CD4-positive, alpha-beta T cell treated with Interleukin-4 for 1 hour (primary cell): Measurements from ENCODE around the gene MIPOL1.
"Not testable (repeated sequence)": the region's sequence is repeated elsewhere in the genome, so short reads cannot be mapped to it uniquely, and the experiment has no call there.

Source experiments
- DNase-seq, 2 donors: peaks; one replicate each; pipeline ENCODE4 v3.0.0-alpha.2; 2020 to 2022

MIPOL1 gene

GRCh38 chr14:37295262-37295661 lies 97.5 kb downstream of the MIPOL1 start:
- not testable (repeated sequence) for DNase-seq

- no peak for DNase-seq
Observed at GRCh38 chr14:37311252-37311651, 113.5 kb downstream of the MIPOL1 start.

DNA sequence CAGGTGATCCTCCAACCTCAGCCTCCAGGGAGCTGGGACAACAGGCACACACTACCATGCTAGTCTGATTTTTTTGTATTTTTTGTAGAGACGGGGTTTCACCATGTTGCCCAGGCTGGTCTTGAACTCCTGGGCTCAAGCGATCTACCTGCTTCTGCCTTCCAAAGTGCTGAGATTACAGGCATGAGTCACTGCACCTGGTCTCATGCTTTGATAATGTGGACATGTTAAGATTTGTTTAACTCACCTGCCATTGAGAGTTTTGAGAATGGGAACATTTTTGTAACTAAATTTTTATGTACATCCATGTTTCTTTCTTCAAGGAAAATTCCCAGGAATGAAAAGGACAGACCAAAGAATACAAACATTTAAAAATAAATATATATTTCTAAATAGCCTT lies 121.2 kb downstream of the MIPOL1 start:
- no peak for DNase-seq

GRCh38 chr14:37320106-37320505 lies 122.4 kb downstream of the MIPOL1 start:
- no peak for DNase-seq

- no peak for DNase-seq
Observed at GRCh38 chr14:37325332-37325731, 127.6 kb downstream of the MIPOL1 start.

- no peak for DNase-seq
Observed at GRCh38 chr14:37326434-37326833, 128.7 kb downstream of the MIPOL1 start.

DNA sequence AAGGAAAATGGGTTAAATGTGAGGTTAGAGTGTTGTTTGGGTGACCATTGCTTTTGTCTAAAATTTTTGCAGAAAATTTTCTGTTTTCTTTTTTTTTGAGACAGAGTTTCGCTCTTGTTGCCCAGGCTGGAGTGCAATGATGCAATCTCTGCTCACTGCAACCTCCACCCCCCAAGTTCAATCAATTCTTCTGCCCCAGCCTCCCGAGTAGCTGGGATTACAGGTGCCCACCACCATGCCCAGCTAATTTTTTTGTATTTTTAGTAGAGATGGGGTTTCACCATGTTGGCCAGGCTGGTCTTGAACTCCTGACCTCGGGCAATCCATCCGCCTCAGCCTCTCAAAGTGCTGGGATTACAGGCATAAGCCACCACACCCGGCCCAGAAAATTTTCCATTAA lies 130.2 kb downstream of the MIPOL1 start:
- not testable (repeated sequence) for DNase-seq

DNA sequence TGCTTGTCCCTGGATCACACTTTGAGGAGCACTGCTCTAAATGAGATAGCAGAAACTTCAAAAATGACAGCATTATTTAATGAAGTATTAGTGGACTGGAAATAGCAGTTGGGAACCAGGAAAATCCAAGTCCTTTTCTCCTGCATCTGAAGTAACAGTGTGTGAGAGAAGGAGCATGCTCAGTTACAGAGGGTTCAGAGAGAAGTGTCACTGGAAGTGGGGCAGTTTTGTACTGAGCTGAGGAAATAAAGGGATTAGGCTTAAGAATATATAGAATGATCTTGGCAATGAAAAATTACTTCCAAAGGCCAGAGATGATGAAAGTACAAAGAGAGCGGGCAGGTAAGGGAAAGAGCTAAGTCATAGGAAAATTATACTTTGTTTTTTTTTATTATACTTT lies 130.9 kb downstream of the MIPOL1 start:
- no peak for DNase-seq

GRCh38 chr14:37329189-37330001 lies 131.7 kb downstream of the MIPOL1 start:
- DNase-seq: no peak

GRCh38 chr14:37330910-37331309 lies 133.2 kb downstream of the MIPOL1 start:
- DNase-seq: no peak

DNA sequence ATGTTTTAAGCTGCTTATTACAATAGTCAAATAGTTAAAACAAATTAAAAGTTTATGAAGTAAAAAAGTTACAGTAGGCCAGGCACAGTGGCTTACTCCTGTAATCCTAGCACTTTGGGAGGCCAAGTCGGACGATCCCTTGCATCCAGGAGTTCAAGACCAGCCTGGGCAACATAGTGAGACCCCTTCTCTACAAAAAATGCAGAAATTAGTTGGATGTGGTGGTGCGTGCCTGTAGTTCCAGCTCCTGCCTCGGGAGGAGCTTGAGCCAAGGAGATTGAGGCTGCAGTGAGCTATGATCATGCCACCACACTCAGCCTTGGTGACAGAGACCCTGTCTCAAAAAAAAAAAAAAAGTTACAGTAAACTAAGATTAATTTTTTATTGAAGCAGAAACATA lies 142.6 kb downstream of the MIPOL1 start:
- DNase-seq: no peak

DNA sequence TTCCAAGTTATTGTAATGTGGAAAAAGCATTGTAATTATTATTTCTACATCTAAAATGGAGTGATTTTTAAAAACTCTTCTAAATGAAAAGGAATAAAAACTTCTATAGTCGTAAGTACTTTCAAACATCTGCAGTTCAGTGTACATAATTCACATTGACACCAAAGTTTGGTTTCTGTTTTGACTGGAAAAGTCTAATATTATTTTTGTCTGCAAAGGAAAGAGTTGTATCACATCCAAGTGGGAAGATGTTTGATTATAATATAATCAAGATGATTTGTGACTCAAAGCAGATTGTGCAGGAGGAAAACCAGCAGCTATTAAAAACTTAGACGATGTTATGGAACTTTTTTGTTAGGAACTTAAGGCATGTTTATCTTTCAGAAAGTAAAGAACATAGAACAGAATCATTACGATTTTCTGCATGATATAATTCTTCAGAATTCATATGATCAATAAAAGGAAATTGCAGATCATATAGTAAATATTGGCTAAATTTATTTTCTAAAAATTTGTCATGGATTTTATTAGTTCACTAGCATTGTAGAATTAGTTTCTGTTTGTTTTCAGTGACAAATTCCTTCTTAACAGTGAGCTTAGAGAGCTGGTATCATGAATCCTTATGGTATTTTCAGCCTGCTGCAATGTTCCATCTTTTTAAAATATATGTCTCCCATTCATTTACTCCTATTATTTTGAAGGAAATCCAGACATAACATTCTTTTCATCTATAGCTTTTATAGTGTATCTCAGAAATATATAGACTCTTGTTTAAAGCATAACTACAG lies 145.8 kb downstream of the MIPOL1 start:
- no peak for DNase-seq

GRCh38 chr14:37363661-37364060 lies 165.9 kb downstream of the MIPOL1 start:
- no peak for DNase-seq

- no peak for DNase-seq
Observed at GRCh38 chr14:37369425-37369824, 171.7 kb downstream of the MIPOL1 start.

DNA sequence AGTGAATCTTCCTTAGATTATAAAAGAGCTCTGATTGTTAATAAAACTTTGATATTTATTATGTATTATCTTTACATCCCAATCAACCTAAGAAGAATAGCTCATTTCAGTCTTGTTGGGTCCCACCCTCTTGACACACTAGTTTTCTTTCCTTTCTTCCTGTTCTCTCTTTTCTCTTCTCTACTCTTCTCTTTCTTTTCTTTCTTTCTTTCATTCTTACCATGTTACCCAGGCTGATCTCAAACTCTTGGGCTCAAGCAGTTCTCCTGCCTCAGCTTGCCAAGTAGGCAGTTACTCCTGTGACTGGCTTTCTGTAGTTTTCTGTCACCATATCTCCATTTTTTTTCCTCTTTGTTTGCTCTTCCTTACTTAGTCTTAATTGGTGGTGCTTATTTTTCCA lies 177.8 kb downstream of the MIPOL1 start:
- DNase-seq: no peak

GRCh38 chr14:37376944-37377609 lies 179.3 kb downstream of the MIPOL1 start:
- no peak for DNase-seq

DNA sequence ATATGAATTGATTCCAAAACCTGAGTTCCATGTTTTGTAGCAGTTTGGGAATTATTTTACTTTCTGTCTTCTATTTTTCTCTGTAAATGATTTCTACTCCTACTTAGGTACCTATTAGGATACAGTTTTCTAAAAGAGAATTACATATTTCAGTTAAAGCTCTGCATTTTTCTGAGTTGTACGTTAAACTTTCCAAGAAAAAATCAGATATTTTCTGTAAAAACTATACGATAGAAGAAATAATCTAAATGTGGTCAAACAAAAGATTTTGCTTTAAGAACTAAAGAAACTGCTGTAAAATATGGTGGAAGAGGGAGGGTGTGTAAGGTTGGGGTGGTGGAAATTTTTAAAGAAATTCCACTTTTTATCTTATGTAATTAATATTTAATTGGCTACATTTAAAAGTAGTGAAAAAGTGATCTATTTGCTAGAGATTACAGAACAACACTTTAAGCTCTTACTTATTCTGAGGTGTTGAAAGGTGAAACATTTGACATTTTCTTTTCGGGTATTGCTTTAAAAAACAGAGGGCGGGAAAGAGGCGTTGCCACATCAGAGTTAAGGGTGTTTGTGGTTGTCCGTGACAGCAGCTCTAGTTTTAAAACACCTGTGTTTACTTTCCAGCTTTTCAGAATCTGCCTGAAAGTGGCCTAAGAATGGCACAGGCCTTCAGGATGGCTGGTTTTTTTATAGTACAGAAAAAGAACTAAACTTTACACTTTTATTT lies 187.3 kb downstream of the MIPOL1 start:
- no peak for DNase-seq

GRCh38 chr14:37397157-37397940 lies 199.6 kb downstream of the MIPOL1 start:
- DNase-seq: not testable (repeated sequence)

GRCh38 chr14:37397941-37398215 lies 200.1 kb downstream of the MIPOL1 start:
- DNase-seq: no peak

- DNase-seq: no peak
Observed at GRCh38 chr14:37399517-37399916, 201.8 kb downstream of the MIPOL1 start.

- no peak for DNase-seq
Observed at GRCh38 chr14:37401093-37401492, 203.4 kb downstream of the MIPOL1 start.

- DNase-seq: no peak
Observed at GRCh38 chr14:37403626-37404025, 205.9 kb downstream of the MIPOL1 start.
